ENCODE measurements around the gene PIP5K1C. TPM values are rescaled to one million over a fixed set of nuclear protein-coding genes. Genes with fewer than 3 reads are reported as not detected.
"Not testable (repeated sequence)": the region's sequence is repeated elsewhere in the genome, so short reads cannot be mapped to it uniquely, and the experiment has no call there.

The PIP5K1C gene
- total RNA-seq, 4 donors from 2014 or later = 73.2 to 180 (median 99.9) TPM

DNA sequence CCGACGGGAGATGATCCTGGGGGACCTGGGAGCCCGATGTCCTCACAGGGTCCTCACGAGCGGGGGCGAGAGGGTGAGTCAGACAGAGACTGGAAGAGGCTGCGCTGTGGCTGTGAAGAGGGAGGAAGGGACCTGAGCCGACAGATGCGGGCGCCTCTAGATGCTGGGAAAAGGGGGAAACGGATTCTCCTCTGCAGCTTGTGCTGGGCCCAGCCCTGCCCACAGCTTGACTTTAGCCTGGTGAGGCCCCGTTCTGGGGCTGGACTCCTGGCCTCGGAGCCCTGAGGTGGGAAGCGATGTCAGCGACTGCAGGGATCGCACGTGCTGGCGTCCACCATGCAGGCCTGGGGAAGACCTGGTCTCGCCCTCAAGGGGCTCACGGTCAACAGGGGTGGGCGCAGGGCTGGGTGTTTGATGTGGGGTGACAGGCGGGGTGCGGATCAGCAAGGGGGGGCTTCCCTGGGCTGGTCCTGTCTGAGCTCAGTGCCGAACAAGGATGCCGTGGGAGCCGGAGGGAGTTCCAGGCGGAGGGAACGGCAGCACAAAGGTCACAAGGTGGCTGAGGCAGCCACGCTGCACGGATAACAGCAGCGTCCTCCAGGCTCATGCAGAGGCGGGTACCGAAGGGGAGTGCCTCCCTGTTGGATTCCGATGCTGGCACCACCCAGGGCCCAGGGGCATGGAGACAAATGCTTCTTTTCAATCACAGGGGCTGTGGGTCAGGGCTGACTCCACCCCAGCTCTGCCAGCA lies 31.8 kb downstream of the PIP5K1C start:
- TF ChIP-seq, protein P1, sequence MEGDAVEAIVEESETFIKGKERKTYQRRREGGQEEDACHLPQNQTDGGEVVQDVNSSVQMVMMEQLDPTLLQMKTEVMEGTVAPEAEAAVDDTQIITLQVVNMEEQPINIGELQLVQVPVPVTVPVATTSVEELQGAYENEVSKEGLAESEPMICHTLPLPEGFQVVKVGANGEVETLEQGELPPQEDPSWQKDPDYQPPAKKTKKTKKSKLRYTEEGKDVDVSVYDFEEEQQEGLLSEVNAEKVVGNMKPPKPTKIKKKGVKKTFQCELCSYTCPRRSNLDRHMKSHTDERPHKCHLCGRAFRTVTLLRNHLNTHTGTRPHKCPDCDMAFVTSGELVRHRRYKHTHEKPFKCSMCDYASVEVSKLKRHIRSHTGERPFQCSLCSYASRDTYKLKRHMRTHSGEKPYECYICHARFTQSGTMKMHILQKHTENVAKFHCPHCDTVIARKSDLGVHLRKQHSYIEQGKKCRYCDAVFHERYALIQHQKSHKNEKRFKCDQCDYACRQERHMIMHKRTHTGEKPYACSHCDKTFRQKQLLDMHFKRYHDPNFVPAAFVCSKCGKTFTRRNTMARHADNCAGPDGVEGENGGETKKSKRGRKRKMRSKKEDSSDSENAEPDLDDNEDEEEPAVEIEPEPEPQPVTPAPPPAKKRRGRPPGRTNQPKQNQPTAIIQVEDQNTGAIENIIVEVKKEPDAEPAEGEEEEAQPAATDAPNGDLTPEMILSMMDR (IDR thresholded peaks at IDR 0.05) = no peak
- peak in 1 of 2 donors; percentile 25 for TF ChIP-seq POLR2AphosphoS5 (IDR thresholded peaks at IDR 0.05)
- H3K27ac ChIP-seq (replicated peaks in 1 of 4) = peak overlapping the region; percentile 93 to 100 (median 97)
- no peaks in the 10 kb centered on the region for H3K27me3 ChIP-seq
- H3K9me3 ChIP-seq = no peaks in the 10 kb centered on the region
- H3K4me1 ChIP-seq = peaks cover 63 to 82% (median 82%) of the 10 kb centered on the region in 4 donors
- 49% methylated on average over 26 of the region's 34 CpGs for WGBS
- intact Hi-C loops (cut with DNase I) = no loop called here
- no peak for DNase-seq (ENCODE audit: extremely low spot score)
- H3K4me3 ChIP-seq = peak overlapping the region in 3 of 4 donors; percentile 24 to 51 (median 47)
- H3K36me3 ChIP-seq = peaks cover 20 to 38% (median 30%) of the 10 kb centered on the region in 4 donors

DNA sequence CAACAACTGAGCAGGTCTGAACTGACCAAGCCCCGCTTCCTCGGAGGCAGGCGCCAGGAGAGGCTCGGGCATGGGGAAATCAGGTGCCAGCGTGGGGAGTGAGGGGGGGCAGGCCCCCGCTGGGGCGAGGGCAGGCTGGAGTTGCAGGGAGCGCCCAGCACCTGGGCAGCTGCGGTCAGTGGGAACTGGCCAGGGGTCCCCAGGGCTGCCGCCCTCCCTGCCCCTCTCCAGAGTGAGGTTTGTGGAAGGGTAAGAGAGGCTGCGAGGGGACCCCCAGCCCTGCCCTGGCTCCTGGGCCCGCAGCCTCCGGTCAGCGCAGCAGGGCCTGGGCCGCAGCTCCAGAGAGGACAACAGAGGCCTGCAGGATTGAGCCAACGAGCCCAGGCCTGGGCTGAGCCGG lies 32.5 kb downstream of the PIP5K1C start:
- DNase-seq (ENCODE audit: extremely low spot score) = no peak
- H3K4me1 ChIP-seq = peaks cover 61 to 75% (median 74%) of the 10 kb centered on the region in 4 donors
- peak overlapping the region in 2 of 4 donors; percentile 7 to 51 for H3K4me3 ChIP-seq
- peaks cover 27 to 46% (median 38%) of the 10 kb centered on the region in 4 donors for H3K36me3 ChIP-seq
- TF ChIP-seq POLR2AphosphoS5 (IDR thresholded peaks at IDR 0.05) = peak in 1 of 2 donors; percentile 38
- TF ChIP-seq POLR2A (IDR thresholded peaks at IDR 0.05; ENCODE audit: low read depth) = no peak
- no CpG with 5 or more reads among the region's 17 CpGs for WGBS
- no peaks in the 10 kb centered on the region for H3K9me3 ChIP-seq
- intact Hi-C loops (cut with DNase I) = no loop called here
- peak overlapping the region; percentile 93 to 100 (median 97) for H3K27ac ChIP-seq (replicated peaks in 1 of 4)
- H3K27me3 ChIP-seq = no peaks in the 10 kb centered on the region

DNA sequence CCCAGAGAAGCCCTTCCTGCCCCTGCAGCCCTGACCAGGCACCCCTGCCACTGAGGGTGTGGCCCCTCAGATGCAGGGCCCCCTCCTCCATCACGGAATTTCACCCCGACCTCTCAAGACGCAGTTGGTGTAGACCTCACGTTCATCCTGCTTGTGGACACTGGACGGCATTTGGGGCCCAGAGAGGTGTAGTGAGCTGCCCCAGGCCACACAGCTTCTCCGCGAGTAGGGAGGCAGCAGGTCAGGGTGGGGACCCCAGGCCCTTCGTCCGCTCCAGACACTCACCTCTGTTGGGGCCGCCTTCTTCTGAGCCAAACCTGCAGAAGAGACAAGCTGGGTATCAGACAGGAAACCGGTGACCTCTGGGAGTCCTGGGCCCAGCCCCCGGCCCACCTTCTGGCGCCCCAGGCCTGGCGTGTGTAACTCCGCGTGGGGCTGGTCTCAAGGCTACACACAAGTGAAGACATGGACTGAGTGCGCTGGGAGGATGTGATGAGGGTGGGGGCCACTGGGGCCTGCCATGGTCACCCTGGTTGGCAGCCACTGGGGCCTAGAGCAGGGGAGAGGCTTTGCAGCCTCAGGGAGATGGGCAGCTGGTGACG lies 33.1 kb downstream of the PIP5K1C start:
- Histone ChIP-seq H3K27ac (replicated peaks in 1 of 4) (peak overlapping the region; percentile 93 to 100 (median 97)), H3K9me3 (no peaks in the 10 kb centered on the region), H3K4me3 (no peak overlapping the region), H3K27me3 (no peaks in the 10 kb centered on the region), H3K4me1 (peaks cover 55 to 68% (median 68%) of the 10 kb centered on the region in 4 donors), H3K36me3 (peaks cover 29 to 52% (median 44%) of the 10 kb centered on the region in 4 donors)
- DNase-seq (ENCODE audit: extremely low spot score) = no peak
- no peak for TF ChIP-seq POLR2AphosphoS5 (IDR thresholded peaks at IDR 0.05)
- no peak for TF ChIP-seq POLR2A (IDR thresholded peaks at IDR 0.05; ENCODE audit: low read depth)
- WGBS = 80% methylated on average over 18 of the region's 18 CpGs
- intact Hi-C loops (cut with DNase I) = no loop called here

DNA sequence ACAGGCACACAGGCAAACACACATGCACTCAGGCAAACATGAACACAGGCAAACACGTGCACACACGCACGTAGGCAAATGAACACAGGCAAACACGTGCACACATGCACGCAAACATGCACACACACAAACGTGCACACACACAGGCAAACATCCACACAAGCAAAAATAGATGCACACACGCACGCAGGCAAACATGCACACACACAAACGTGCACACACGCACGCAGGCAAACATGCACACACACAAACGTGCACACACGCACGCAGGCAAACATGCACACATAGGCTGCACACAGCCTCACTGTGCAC lies 33.8 kb downstream of the PIP5K1C start:
- H3K4me3 ChIP-seq; DNase-seq (ENCODE audit: extremely low spot score); H3K9me3 ChIP-seq; H3K27me3 ChIP-seq: not testable (repeated sequence)
- intact Hi-C loops (cut with DNase I) = loop anchor here (1.0 kb wide), 1 partner anchor 36 kb away; no protein-coding TSS in a partner anchor
- WGBS = 76% methylated on average over 12 of the region's 14 CpGs
- Histone ChIP-seq H3K4me1 (peaks cover 49 to 62% (median 62%) of the 10 kb centered on the region in 4 donors), H3K27ac (replicated peaks in 1 of 4) (peak overlapping the region in 2 of 4 donors; percentile 99 to 100), H3K36me3 (peaks cover 35 to 58% (median 50%) of the 10 kb centered on the region in 4 donors)

DNA sequence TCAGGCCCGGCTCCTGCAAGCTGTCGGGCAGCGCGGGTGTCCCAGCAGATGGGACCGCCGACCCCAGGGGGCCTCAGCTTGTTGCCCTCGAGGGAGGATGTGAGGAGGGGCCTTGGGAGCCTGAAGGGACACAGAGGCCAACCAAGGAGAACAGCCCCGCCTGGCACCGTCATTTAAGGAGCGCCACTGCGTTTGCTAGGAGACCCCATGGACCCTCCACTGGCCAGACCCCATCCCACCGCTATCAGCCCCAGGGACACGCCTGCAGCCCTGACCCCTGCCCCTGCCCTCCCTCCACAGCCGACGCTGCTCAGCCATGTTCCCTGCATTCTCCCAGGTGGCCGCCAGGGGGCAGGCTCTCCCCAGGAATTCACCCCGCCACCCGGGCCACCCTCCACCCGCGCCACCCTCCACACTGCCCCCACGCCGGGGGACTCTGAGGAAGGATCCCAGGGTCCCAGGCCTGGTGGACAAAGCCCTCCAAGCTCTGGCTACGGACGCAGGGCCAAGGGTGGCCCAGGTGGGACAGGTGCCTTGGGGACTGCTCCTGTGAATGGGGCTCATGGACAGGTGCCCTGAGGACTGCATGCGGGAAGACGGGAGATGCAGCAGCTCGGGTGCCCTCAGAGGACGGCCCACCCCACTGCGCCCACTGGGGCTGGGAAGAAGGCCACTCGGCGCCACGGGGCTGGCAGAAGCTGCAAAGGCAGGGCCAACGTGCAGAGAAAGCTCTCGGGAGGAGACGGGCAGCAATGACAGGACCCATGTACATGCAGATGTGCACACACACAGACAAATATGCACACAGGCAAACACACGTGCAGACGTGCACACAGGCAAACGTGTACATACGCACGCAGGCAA lies 34.4 kb downstream of the PIP5K1C start:
- TF ChIP-seq EP300 (IDR thresholded peaks at IDR 0.05) (no peak), POLR2AphosphoS5 (IDR thresholded peaks at IDR 0.05) (peak; percentile 33 to 52), POLR2A (IDR thresholded peaks at IDR 0.05; ENCODE audit: low read depth) (no peak)
- TF ChIP-seq, protein P1 (IDR thresholded peaks at IDR 0.05) = peak; percentile 98 to 99 (median 98)
- peak overlapping the region; percentile 50 to 100 (median 54) for H3K27ac ChIP-seq (replicated peaks in 1 of 4)
- WGBS = 23% methylated on average over 18 of the region's 40 CpGs
- no peaks in the 10 kb centered on the region for H3K27me3 ChIP-seq
- intact Hi-C loops (cut with DNase I) = loop anchor here (1.0 kb wide), 1 partner anchor 36 kb away; no protein-coding TSS in a partner anchor
- no peak for DNase-seq (ENCODE audit: extremely low spot score)
- H3K36me3 ChIP-seq = peaks cover 39 to 64% (median 56%) of the 10 kb centered on the region in 4 donors
- peaks cover 43 to 60% (median 56%) of the 10 kb centered on the region in 4 donors for H3K4me1 ChIP-seq
- H3K4me3 ChIP-seq = no peak overlapping the region
- H3K9me3 ChIP-seq = no peaks in the 10 kb centered on the region
